Naive thymus-derived CD8-positive, alpha-beta T cell (primary cell): ENCODE measurements around the gene VASH2. TPM values are rescaled to one million over a fixed set of nuclear protein-coding genes. Genes with fewer than 3 reads are reported as not detected.
"Not testable (repeated sequence)": the region's sequence is repeated elsewhere in the genome, so short reads cannot be mapped to it uniquely, and the experiment has no call there.

ENCODE experiments used
- ATAC-seq, 2 donors: fragments of 150-1000 bp; cut with Tn5 transposase in 1 of 2; sonication (Bioruptor Pico), chemical (Tn5 transposase) in 1 of 2; 1 replicate in 1 of 2; 2 replicates in 1 of 2; pipeline ENCODE4 v1.10.0; 2021; ENCODE audit warnings: mild to moderate bottlenecking in 2 of 2, moderate library complexity in 2 of 2
- POLR2A ChIA-PET: fragments of 350-600 bp; sonication (Branson Sonifier 250); formaldehyde crosslinking; loops from one replicate; lab custom pipeline; 2021; ENCODE audit warnings: antibody characterized with exemption; lab: Charles Lee
- DNase-seq, 10 donors: peaks; one replicate each; pipeline versions ENCODE4 v3.0.0 to v3.0.0-alpha.2; 2020 to 2022
- H3K27ac Mint-ChIP-seq, 10 donors: one replicate each; pipeline ENCODE4 v1.8.0; 2020 to 2022; ENCODE audit warnings: mild to moderate bottlenecking in 10 of 10, mixed read lengths in 10 of 10, moderate library complexity in 4 of 10, inconsistent platforms in 1 of 10
- H3K27me3 Mint-ChIP-seq, 5 donors: one replicate each; pipeline ENCODE4 v1.8.0; 2021 to 2022; ENCODE audit warnings: mixed read lengths in 5 of 5
- H3K36me3 Mint-ChIP-seq, 3 donors: one replicate each; pipeline ENCODE4 v1.8.0; 2020 to 2022; ENCODE audit warnings: mixed read lengths in 3 of 3, mild to moderate bottlenecking in 2 of 3, inconsistent platforms in 1 of 3
- H3K4me1 Mint-ChIP-seq, 4 donors: one replicate each; pipeline ENCODE4 v1.8.0; 2021 to 2022; ENCODE audit warnings: mixed read lengths in 4 of 4
- H3K4me3 Mint-ChIP-seq, 10 donors: one replicate each; pipeline ENCODE4 v1.8.0; 2020 to 2022; ENCODE audit warnings: mild to moderate bottlenecking in 10 of 10, mixed read lengths in 10 of 10, moderate library complexity in 6 of 10, inconsistent platforms in 1 of 10
- H3K9me3 Mint-ChIP-seq, 9 donors: one replicate each; pipeline ENCODE4 v1.8.0; 2020 to 2022; ENCODE audit warnings: mixed read lengths in 9 of 9, mild to moderate bottlenecking in 3 of 9, inconsistent platforms in 1 of 9, moderate library complexity in 1 of 9
- polyA plus RNA-seq, 3 donors: library from polyadenylated mRNA; unstranded; fragments of 300-500 nt; fragmentation: Illumina TruSeq; gene quantifications; one replicate each; pipeline ENCODE4 v1.2.3, GENCODE V29; 2021
- total RNA-seq, 8 experiments: library from RNA in 2 of 8; stranded (reverse) in 2 of 8; gene quantifications; one replicate each; pipeline ENCODE4 v1.2.3 and lab custom pipeline; 2021 to 2026

Gene VASH2
- total and polyA plus RNA-seq, 5 experiments from 2014 or later, result 0.30 to 0.68 TPM; not detected in 3

- no peaks in the 10 kb centered on the region for H3K9me3 Mint-ChIP-seq
- peak overlapping the region in 4 of 10 donors; percentile 46 to 87 (median 62) for H3K27ac Mint-ChIP-seq
- peaks cover 4 to 7% (median 6%) of the 10 kb centered on the region in 4 donors for H3K4me1 Mint-ChIP-seq
- POLR2A ChIA-PET, result no interaction called here
- no peak overlapping the region for H3K4me3 Mint-ChIP-seq
- ATAC-seq (no peak), DNase-seq (no peak)
- H3K27me3 Mint-ChIP-seq, result no peaks in the 10 kb centered on the region
- peaks cover 0 to 38% (median 3%) of the 10 kb centered on the region in 3 donors for H3K36me3 Mint-ChIP-seq
These were observed 39.9 kb downstream of the VASH2 start for GRCh38 chr1:212990276-212990675.

GRCh38 chr1:212993960-212994359 lies 43.6 kb downstream of the VASH2 start:
- H3K27ac Mint-ChIP-seq, H3K4me3 Mint-ChIP-seq, H3K27me3 Mint-ChIP-seq, DNase-seq, H3K9me3 Mint-ChIP-seq, ATAC-seq, POLR2A ChIA-PET: not testable (repeated sequence)
- Mint-ChIP-seq H3K4me1 (peaks cover 5 to 13% (median 8%) of the 10 kb centered on the region in 4 donors), H3K36me3 (peaks cover 5 to 63% (median 12%) of the 10 kb centered on the region in 3 donors)

DNA sequence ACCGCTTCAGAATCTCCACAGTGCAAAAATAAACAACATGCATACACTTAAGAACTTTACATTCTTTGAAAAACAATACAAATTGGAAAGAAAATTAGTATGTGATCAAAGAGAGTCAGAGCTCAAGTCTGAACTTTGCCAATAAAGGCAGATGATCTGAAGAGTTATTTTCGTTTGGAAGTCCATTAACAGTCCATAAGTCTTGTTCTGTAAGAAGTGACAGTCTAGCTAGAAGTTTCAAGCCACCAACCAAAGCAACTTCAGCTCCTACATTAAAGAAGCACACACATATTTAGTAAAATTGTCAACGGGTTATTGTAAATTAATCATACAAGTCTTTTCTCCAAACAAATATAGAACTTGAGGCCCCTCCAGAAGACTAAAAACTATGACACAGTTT lies 44.6 kb downstream of the VASH2 start:
- POLR2A ChIA-PET, result interaction anchor here (0.5 kb wide), 1 partner anchor 120 kb away, joined by 3 read pairs; no protein-coding TSS in a partner anchor
- Mint-ChIP-seq H3K4me1 (peaks cover 2 to 9% (median 5%) of the 10 kb centered on the region in 4 donors), H3K27ac (no peak overlapping the region), H3K9me3 (no peaks in the 10 kb centered on the region), H3K36me3 (peaks cover 5 to 66% (median 17%) of the 10 kb centered on the region in 3 donors), H3K4me3 (no peak overlapping the region), H3K27me3 (no peaks in the 10 kb centered on the region)
- no peak for ATAC-seq
- no peak for DNase-seq

DNA sequence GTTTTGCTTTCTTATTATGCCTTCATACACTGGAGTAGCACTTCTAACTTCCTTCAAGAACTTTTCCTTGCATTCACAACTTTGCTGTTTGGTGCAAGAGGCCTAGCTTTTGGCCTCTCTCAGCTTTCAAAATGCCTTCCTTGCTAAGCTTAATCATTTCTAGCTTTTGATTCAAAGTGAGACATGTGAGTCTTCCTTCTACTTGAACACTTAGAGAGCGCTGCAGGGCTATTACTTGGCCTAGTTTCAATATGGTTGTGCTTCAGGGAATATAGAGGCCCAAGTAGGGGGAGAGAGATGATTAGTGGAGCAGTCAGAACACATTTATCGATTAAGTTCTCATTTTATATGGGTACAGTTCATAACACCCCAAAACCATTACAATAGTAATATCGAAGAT lies 52.9 kb downstream of the VASH2 start:
- Mint-ChIP-seq H3K27me3 (no peaks in the 10 kb centered on the region), H3K4me1 (peaks cover 0 to 3% (median 1%) of the 10 kb centered on the region in 4 donors), H3K36me3 (peaks cover 0 to 74% (median 6%) of the 10 kb centered on the region in 3 donors), H3K4me3 (no peak overlapping the region), H3K27ac (peak overlapping the region in 6 of 10 donors; percentile 4 to 85 (median 36)), H3K9me3 (no peaks in the 10 kb centered on the region)
- DNase-seq (no peak), ATAC-seq (no peak)
- POLR2A ChIA-PET, result interaction anchor here (0.7 kb wide), 1 partner anchor 55 kb away, joined by 4 read pairs; no protein-coding TSS in a partner anchor

DNA sequence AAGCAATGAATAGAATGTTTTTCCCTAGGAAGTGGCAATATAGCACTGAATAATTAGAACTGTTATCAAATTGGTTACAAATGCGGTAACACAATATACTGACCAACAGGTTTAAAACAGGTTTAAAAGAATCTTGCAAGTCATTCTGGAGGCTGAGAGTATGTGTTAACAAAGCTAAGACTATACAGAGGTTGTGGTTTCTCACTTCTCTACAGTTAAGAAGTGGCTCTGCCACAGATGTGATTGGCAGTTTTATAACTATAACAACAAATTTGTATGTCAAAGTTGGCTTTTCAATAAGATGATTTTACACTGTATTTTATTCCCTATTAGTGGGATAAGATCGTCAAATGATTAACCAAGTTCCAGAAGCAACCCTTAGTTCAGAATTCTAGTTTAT lies 58.2 kb downstream of the VASH2 start:
- Mint-ChIP-seq H3K27ac (peak overlapping the region in 2 of 10 donors; percentile 39 to 54), H3K4me3 (no peak overlapping the region), H3K4me1 (peaks cover 20 to 35% (median 34%) of the 10 kb centered on the region in 4 donors), H3K9me3 (no peaks in the 10 kb centered on the region), H3K27me3 (no peaks in the 10 kb centered on the region), H3K36me3 (peaks cover 0 to 88% (median 2%) of the 10 kb centered on the region in 3 donors)
- no peak for DNase-seq
- POLR2A ChIA-PET, result no interaction called here
- ATAC-seq, result no peak

DNA sequence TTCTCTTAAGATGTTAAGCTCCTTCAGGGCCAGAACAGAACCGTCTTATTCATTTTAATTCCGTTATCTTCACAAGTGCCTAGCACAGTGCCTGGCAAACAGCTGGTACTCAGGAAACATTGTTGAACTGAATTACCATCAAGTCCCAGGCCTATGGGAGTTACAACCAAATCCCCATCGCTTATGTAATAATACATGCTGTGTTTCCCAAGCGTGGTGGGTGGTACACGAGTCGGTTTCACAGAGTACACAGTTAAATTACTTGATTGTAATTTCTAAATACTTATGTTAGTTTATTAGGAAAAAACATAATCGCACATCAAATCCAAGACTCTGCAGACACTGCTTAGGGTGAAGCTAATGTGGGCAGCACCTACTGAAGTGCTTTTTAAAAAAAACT lies 64.3 kb downstream of the VASH2 start:
- peak overlapping the region; percentile 94 to 100 (median 100) for H3K4me3 Mint-ChIP-seq
- H3K27ac Mint-ChIP-seq, result peak overlapping the region; percentile 96 to 100 (median 100)
- H3K4me1 Mint-ChIP-seq, result peaks cover 22 to 43% (median 37%) of the 10 kb centered on the region in 4 donors
- H3K27me3 Mint-ChIP-seq, result no peaks in the 10 kb centered on the region
- H3K9me3 Mint-ChIP-seq, result no peaks in the 10 kb centered on the region
- POLR2A ChIA-PET, result interaction anchor here (1.3 to 1.8 kb wide), 2 partner anchors 36 to 224 kb away, joined by 4 to 8 read pairs; partner anchors contain the start of genes NSL1 and RPS6KC1
- ATAC-seq (no peak), DNase-seq (no peak)
- peaks cover 0 to 35% (median 2%) of the 10 kb centered on the region in 3 donors for H3K36me3 Mint-ChIP-seq

DNA sequence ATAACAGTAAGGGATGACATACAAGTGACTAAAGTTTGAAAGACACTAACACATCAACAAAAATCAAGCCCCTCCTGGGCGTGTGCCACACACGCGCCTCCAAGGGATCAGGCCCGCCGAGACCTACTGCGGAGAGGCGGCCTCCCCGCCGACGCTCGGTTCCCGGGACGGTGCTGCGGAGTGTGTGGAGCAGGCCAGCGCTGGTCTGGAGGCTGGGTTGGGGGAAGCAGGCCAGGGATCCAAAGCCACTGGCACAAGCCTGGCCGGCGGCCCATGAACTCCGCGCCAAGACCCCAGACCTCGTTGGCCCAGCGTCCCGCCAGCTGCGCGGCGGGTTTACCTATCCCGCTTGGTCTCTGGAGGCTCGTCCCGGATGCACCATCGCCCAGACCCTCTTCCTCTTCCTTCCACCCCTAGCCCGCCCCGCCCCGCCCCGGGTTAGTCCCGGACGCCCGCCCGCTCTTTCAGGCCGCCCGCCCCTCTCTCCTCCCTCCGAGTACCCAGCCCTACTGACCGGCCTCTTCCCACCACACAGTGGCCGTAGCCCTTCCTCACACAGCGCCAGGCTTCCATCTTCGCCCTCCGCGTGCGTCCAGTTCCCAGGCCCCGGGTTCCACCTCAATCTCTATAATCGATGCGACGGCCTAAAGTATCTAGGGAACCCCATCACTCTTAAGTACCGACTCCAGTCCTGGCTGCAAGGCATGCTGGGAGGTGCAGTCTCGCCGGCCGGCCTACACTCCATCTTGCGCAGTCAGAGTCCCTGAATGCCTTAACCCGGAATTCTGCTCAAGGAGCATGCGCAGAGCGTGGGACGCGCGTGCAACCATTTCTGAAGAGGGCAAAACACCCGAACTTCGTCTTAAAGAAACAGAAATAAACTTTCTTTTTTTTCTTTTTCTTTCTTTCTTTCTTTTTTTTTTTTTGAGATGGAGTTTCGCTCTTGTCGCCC lies 65.0 kb downstream of the VASH2 start, which contains the start of gene ANGEL2:
TSS of gene ANGEL2 (minus strand) at position 769 of the 952 bp plus-strand sequence. CDS start at position 573, 196 bp downstream.
- Mint-ChIP-seq H3K9me3 (no peaks in the 10 kb centered on the region), H3K27ac (peak within 1 kb of the TSS; percentile 96 to 100 (median 100)), H3K36me3 (peaks cover 0 to 27% (median 0%) of the 10 kb centered on the region in 3 donors), H3K4me1 (peaks cover 22 to 43% (median 37%) of the 10 kb centered on the region in 4 donors), H3K27me3 (no peaks in the 10 kb centered on the region), H3K4me3 (peak within 1 kb of the TSS; percentile 94 to 100 (median 100))
- DNase-seq, result peak; percentile 86 to 98 (median 94)
- ATAC-seq, result peak; percentile 97 to 98
- POLR2A ChIA-PET, result interaction anchor here (0.9 to 1.8 kb wide), 4 partner anchors 36 to 1265 kb away, joined by 3 to 8 read pairs (median 4); partner anchors contain the start of genes NSL1, RPS6KC1, SMYD2 and TATDN3

DNA sequence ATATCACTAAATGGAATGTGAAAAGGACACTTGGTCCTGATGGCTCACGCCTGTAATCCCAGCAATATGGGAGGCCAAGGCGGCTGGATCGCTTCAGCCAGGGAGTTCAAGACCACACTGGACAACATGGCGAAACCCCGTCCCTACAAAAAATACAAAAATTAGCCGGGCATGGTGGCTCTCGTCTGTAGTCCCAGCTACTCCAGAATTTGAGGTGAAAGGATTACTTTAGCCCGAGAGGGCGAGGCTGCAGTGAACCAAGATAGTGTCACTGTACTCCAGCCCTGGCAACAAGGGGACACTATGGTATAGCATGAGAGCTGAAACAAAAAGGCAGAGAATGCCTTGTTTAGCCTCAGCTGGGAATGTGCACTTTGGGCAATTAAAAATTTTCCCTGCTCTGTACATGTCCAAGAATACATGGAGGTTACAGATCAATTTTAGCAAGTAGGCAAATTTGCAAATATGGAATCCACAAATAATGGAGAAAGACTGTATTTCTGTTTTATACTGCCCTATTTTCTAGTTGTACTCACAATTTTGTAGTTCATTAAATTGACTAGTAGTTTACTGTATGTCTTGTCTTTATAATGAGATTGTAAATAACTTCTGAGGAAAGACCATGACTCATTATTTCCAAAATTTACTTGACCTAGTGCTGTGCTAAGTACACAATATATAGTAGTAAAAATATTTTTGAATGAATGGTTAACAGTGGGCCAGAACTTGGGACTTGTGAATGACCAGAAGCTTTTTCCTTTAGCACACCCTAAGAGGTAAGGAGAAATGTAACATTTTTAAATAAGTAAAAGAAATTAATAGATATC lies 67.3 kb downstream of the VASH2 start:
- POLR2A ChIA-PET, result no interaction called here
- H3K27me3 Mint-ChIP-seq, result peaks cover 0 to 3% (median 2%) of the 10 kb centered on the region in 5 donors
- H3K27ac Mint-ChIP-seq, result no peak overlapping the region
- no peaks in the 10 kb centered on the region for H3K9me3 Mint-ChIP-seq
- no peak for DNase-seq
- ATAC-seq, result no peak
- peaks cover 0 to 11% (median 0%) of the 10 kb centered on the region in 3 donors for H3K36me3 Mint-ChIP-seq
- peaks cover 11 to 26% (median 21%) of the 10 kb centered on the region in 4 donors for H3K4me1 Mint-ChIP-seq
- H3K4me3 Mint-ChIP-seq, result no peak overlapping the region

- POLR2A ChIA-PET, result no interaction called here
- DNase-seq (no peak), ATAC-seq (no peak)
- Mint-ChIP-seq H3K9me3 (no peaks in the 10 kb centered on the region), H3K27ac (no peak overlapping the region), H3K4me1 (peaks cover 3 to 11% (median 7%) of the 10 kb centered on the region in 4 donors), H3K4me3 (no peak overlapping the region), H3K27me3 (peaks cover 7 to 16% (median 11%) of the 10 kb centered on the region in 5 donors), H3K36me3 (no peaks in the 10 kb centered on the region)
These were observed 69.1 kb downstream of the VASH2 start for GRCh38 chr1:213019450-213019849.

DNA sequence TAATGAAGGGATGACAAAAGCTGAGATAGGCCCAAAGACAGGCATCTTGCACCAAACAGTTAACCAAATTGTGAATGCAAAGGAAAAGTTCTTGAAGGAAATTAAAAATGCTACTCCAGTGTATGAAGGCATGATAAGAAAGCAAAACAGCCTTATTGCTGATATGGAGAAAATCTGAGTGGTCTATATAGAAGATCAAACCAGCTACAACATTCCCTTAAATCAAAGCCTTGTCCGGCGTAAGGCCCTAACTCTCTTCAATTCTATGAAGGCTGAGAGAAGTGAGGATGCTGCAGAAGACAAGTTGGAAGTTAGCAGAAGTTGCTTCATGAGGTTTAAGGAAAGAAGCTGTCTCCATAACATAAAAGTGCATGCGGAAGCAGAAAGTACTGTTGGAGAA lies 69.7 kb downstream of the VASH2 start:
- peaks cover 0 to 6% (median 4%) of the 10 kb centered on the region in 4 donors for H3K4me1 Mint-ChIP-seq
- no peak overlapping the region for H3K27ac Mint-ChIP-seq

DNA sequence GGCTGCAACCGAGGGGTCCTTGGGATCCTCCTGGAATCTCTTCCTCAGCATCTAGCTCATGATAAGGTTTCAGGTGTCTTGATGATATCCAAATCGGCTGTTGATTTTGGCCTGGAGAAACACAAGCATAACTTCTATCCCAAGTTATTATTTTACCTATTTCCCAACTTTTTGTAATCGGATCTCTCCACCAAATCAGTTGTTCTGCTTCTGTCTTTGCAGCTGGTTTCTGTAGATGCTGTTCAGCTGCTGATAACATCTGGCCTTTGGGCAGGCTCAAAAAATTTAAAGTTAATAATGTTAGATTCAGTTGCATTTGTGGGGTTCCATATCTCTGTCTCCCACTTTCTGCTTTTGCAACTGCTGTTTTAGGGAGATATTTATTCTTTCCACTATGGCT lies 76.7 kb downstream of the VASH2 start:
- Mint-ChIP-seq H3K9me3 (peaks cover 0 to 15% (median 3%) of the 10 kb centered on the region in 9 donors), H3K36me3 (peaks cover 0 to 15% (median 0%) of the 10 kb centered on the region in 3 donors), H3K27me3 (peaks cover 32 to 85% (median 40%) of the 10 kb centered on the region in 5 donors)
- POLR2A ChIA-PET, ATAC-seq, DNase-seq, H3K27ac Mint-ChIP-seq, H3K4me1 Mint-ChIP-seq, H3K4me3 Mint-ChIP-seq: not testable (repeated sequence)

More for the DNA sequence above, 69.7 kb downstream of the VASH2 start:
- Mint-ChIP-seq H3K27me3 (peaks cover 8 to 20% (median 11%) of the 10 kb centered on the region in 5 donors), H3K4me3 (no peak overlapping the region), H3K9me3 (peaks cover 0 to 2% (median 0%) of the 10 kb centered on the region in 9 donors), H3K36me3 (peaks cover 0 to 2% (median 0%) of the 10 kb centered on the region in 3 donors)
- POLR2A ChIA-PET, result no interaction called here
- DNase-seq (no peak), ATAC-seq (no peak)

GRCh38 chr1:213032651-213033050 lies 82.3 kb downstream of the VASH2 start:
- DNase-seq, result no peak
- no peak overlapping the region for H3K27ac Mint-ChIP-seq
- peaks cover 2 to 7% (median 4%) of the 10 kb centered on the region in 3 donors for H3K36me3 Mint-ChIP-seq
- POLR2A ChIA-PET, result no interaction called here
- peaks cover 0 to 5% (median 0%) of the 10 kb centered on the region in 9 donors for H3K9me3 Mint-ChIP-seq
- ATAC-seq, result no peak
- peaks cover 36 to 72% (median 47%) of the 10 kb centered on the region in 5 donors for H3K27me3 Mint-ChIP-seq
- H3K4me1 Mint-ChIP-seq, result no peaks in the 10 kb centered on the region
- H3K4me3 Mint-ChIP-seq, result no peak overlapping the region
